T-helper 1 cell treated with Interleukin-12 subunit alpha and Interleukin-12 subunit beta and Interleukin-4 antibody, amounts not matched to agents 30 ng/mL and 1 ng/mL, for 36 hours (primary cell): ENCODE data around the gene RABGAP1. TPM values are rescaled to one million over a fixed set of nuclear protein-coding genes. Genes with fewer than 3 reads are reported as not detected.

Source experiments
- intact Hi-C: fragments of 100-400 bp; cut with micrococcal nuclease; formaldehyde crosslinking; loops from one replicate; pipeline ENCODE4 v1.15.1; 2024
- total RNA-seq: library from RNA; stranded (reverse); gene quantifications from 2 replicates; pipeline ENCODE4 v1.2.3, GENCODE V29; 2022

Gene RABGAP1
- total RNA-seq, 1 donor from 2014 or later = 33.9 TPM

DNA sequence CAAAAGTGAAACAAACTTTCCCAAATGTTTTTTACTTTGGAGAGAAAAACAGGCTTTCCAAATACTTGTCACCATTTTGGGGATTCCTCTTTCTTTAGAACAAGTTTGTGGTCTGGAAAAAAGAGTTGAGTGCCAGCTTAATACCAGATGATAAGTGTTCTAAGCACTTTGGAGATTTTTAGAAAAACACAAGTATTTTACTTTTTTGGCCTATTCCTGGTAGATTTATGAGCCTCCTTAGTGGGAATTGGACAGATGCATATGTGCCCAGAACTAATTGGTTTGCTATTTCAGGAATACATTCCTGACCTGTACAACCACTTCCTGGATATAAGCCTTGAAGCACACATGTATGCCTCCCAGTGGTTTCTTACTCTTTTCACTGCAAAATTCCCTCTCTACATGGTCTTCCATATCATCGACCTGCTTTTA is 133.2 kb downstream of the RABGAP1 start:
- intact Hi-C loops = no loop called here

DNA sequence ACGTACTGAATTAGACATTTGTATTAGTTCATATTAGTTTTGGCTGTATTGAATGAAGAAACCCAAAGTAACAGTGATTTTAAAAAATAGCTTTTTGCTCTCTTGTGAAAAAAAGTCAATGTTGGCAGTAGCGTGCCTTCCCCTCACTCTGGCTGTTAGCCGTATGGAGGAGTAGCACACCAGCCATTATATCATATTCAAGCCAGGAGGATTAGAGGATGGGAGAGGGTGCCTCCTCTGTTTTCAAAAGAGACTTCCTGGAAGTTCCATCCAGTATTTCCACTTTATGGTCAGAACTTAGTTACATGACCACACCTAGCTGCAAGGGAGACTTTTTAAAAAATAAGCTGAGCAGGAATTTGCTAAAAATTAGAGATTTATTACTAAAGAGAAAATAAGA is 133.8 kb downstream of the RABGAP1 start:
- intact Hi-C loops = no loop called here

DNA sequence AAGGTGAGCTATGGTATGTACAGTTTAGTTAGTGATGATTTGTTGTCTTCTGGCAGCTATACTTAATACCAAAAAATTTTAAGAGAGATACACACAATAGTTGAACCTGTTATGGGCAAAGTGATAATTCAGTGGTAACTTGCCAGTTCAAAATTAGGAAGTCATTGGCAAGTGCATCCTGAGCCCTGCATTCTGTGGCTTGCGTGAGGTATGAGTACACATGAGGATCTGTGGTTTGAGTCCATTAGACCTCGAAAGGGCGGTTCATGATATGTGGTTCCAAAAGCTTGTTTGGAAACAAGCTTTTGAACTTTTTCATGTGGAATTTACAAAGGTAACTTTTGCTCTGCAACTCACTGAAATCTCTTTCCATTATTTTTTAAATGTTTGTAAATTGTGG is 139.6 kb downstream of the RABGAP1 start:
- intact Hi-C loops = loop anchor here (5.0 kb wide), 1 partner anchor 187 kb away; the partner anchor contains the start of gene STRBP

DNA sequence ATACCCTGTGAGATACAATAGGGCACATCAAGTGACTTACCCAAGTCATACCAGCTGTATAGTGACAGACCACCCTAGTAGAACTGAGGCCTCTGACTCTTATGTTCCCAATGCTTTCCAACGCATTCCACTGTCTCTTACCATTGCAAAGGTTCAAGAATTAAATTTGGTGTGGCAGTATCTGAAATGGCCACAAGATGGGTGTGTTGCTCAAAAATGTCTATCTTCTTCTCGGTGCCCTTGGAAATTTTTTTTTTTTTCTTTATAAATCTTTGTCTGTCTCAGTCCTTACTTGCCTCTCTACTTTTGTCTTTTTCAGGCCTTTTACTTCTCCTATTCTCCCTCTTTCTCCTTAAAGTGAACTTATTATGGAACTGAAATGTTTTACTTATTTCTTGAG is 141.0 kb downstream of the RABGAP1 start:
- intact Hi-C loops = loop anchor here (1.0 to 5.0 kb wide), 3 partner anchors 143 to 268 kb away; partner anchors contain the start of gene STRBP

DNA sequence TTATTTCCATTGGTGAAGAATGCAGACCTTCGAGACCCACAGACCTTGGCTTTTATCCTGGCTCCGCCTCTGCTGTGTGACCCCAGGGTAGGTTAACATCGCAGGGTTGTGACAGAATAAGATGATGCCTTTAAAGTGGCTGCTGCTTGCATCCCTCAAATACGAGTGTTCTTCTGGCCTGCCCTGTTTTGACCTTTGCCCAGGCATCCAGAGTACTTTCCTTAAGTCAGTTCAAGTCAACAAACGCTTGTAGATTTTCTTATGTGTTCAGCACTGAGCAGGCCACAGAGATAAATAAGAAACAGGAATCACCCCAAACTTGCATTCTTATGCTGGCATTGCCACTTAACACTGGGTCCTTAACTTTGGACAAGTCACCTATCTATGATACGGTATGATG is 142.9 kb downstream of the RABGAP1 start:
- intact Hi-C loops = loop anchor here (5.0 kb wide), 1 partner anchor 184 kb away; the partner anchor contains the start of gene STRBP

DNA sequence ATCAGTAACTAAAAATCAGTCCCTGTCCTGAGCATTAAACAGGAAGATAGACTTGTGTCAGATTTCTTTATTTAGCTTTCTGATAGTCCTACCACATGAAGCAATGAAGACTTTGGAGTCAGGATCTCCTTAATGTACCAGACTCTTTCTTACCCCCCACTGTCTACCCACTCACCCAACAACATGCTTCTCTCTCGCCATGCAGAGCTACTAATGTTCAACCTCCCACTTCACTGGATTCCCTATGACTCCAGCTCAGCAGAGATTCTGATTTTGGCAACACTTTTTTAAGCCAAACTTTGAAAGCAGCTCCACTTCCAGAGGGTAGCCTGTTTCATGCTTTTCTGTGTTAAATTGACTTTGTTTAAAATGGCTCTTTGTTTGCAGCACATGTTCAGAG is 143.4 kb downstream of the RABGAP1 start:
- intact Hi-C loops = loop anchor here (5.0 kb wide), 1 partner anchor 183 kb away; the partner anchor contains the start of gene STRBP

DNA sequence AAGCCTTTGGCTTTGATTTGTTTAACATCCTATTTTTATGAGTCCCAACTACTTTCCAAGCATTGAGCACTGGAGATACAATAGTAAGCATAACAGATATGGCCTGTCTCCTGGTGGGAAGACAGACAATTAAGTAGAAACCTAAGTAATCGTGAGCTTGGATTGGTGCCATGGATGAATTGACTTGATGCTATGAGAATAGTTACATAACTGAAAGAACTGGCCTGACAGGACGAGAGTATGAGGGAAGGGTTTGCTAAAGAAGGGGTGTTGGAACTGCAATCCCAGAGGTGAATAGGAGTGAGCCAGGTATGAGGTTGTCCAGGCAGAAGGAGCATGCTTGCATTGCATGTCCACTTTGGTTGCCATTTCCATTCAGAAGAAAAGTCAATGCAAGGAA is 145.1 kb downstream of the RABGAP1 start:
- intact Hi-C loops = no loop called here

DNA sequence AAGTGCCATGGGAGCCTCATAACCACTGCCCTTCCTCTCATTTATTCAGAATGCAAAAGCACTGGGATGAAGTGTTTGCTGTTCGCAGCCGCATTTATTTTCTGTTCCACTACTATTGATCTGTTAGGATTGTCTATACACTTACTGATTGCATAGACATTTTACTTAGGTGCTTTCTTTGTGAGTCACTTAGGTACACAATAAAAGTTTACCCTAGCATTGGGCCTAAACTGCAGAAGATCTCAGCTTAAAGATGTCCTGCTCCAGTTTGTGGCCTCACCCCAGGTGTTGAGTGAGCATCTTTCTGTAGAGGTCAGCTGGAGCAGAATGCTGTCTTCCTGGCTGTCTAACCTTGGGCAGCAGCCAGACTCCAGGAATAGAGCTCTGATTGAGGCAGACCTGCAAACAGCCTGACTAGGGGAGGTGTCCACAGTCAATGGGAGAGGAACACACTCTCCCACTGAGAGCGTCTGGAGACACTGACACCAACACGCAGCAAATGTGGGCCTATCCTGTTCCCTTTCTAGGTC is 146.6 kb downstream of the RABGAP1 start:
- intact Hi-C loops = no loop called here

DNA sequence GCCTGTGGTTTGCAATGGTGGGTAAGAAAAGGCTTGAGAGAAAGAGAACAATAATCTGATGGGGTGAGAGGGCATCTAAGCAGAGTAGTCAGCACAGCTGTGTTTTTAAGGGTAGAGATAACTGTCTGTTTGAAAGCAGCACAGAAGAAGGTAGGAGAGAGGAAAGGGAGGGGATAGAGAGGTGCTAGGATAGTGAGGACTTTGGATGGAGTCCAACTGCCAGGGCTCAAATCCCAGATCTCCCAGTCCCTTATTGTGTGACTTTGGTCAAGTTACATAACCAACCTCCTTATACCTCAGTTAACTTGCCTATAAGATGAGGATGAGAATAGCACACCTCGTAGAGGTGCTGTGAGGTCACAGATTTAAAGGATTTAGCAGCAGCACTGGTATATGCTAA is 148.2 kb downstream of the RABGAP1 start:
- intact Hi-C loops = no loop called here

DNA sequence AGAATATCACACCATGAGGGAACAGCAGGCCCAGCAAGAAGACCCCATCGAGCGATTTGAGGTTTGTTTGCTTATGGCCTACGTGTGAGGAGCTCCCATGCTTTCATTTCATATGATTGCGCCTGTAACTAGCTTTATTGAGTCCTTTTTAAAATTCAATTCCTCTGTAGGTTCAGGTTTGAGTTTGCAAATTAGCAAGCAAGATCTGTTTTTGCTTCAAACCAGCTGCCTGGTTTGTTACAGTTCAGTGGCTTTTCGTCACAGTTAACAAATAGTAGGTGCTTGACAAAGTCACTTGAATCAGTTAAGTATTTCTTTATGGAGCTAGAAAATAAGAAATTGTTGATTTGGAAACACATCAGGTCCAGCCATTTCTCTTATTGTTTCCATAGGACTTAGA is 149.0 kb downstream of the RABGAP1 start:
- intact Hi-C loops = no loop called here

DNA sequence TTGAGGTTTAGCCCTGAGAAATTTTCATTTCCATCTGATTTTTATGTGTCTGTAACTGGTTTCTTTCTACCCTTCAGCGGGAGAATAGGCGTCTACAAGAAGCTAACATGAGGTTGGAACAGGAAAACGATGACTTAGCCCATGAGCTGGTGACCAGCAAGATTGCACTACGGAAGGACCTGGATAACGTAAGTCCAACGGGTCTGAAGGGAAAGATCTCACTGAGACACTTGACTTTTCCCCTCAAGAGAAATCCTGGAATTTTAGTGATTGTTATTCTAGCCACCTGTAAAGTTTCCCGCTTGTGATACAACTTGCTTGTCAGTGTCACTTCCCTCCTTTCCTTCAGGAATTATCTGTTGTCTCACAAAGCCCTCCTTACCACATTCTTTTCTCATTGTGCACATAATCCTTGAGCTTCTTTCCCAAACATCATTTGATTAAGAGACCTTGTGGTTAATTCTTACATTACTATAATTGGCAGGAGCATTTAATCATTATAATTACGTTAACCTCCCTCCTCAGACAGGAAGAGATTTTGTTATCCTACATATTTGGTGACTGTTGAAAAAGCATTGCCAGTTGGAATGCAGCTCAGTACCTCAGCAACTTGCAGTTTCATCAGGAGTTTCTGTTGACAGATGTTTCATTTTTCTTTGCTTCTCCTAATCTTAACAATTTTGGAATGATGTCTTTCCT is 149.5 kb downstream of the RABGAP1 start:
- intact Hi-C loops = no loop called here

DNA sequence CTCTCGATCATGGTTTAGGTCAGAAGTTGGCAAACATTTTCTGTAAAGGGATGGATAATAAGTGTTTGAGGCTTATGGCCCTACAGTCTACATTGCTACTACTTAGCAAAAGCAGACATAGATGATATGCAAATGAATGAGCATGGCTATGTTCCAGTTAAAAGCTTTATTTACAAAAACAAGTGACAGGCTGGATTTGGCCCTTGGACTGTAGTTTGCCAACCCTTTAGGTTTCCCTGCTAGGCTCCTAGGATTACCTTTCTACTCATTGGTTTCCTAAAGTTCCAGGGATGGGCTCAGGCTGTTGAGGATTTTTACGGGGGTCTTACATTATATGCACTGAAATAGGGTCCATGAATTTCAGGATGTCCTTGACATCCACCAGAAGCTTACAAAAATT is 150.1 kb downstream of the RABGAP1 start:
- intact Hi-C loops = no loop called here

DNA sequence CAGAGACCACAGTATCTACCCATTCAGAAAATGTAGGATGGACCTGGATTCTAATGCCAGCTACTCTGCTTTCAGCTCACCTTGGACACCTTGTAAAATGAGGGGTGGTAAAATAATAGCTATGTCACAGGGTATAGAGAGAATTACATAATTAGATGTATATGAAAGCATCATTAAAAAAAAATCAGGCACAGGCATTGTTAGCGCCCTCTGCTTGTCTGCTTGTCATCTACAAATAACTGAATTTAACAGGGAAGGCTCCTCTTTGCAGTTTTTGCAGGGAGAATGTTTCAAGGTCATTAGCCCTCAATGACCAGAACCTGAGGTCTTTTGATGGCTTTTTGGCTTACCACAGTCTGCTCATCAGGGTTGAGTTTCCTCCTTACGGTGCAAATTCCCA is 150.6 kb downstream of the RABGAP1 start:
- intact Hi-C loops = no loop called here

DNA sequence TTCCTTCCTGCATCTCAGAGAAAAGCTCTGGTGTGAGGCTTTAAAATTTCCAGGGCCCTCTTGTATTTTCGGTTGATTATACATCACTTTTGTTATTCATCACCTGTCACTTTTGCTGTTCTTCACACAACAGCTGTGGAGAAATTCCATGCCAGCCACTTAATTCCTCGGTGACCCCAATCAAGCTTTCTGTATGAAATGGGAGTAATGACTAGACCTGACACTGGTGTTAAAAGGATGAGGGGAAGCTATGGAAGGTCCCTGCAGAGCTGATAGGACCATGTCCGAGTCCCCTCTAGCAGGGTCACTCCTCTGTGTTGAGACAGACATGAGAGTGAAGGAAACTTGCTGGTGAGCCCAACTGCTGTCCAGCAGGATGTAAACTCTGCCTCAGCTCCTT is 152.3 kb downstream of the RABGAP1 start:
- intact Hi-C loops = no loop called here

DNA sequence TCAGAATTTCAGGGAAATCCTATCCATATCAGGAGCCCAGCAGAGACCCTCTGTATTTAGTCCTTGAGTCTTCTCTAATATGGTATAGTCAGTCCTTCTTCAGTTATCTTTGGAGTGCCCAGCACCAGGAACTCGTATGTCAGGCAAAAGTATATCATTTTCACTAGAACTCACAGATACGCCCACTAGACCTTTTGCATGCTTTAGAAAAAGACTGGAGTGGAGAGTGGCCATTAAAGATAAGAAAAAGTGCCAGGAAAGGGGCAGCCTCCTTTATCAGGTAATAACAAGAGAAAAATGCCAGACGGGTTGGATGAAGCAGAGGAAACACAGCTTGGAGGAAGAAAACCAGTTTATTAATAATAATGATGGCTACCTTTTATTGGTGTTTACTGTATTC is 156.2 kb downstream of the RABGAP1 start:
- intact Hi-C loops = no loop called here

DNA sequence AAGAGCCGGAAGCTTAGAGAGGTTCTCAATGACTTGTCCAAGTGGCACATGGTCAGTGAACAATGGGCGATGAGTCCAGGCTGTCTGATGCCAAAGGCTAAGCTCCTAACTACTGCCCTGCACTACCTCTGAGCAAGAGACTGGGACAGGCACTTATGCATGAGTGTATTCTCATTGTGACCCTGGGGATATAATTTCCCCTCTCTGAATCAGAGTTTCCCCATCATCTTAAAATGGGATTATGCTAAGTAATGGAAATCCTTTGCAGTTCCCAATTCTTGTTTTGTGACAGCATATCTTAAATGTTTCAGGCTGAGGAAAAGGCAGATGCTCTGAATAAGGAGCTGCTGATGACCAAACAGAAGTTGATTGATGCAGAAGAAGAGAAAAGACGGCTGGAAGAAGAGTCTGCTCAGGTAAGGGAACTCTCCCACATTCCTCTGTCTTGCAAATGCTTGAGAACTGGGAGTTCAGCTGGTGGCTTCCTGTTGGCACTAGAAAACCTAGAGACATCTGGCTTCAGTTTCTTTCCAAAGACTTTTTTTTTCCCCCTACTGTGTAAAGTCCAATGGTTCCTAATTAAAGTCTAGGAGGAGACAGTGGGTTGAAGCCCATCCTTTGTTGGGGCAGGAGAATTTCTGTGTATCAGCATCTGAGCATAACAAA is 156.7 kb downstream of the RABGAP1 start:
- intact Hi-C loops = no loop called here

DNA sequence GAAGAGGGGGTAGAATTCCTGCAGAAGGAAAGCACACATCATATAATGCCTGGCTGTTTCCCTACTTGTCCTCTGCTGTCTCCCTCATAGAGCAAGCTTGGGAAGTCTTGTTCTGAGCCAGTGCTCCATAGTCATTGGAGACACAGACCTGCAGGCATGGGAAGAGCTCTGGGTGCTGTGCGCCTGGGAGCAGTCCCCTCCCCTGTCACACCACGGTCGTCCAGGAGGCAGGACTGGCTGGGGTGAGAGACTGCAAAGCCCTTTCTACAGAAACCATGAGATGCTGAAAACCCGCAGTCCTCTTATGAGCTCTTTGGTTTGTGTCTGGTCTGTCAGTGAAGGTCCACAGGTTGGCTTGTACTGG is 157.3 kb downstream of the RABGAP1 start:
- intact Hi-C loops = no loop called here

DNA sequence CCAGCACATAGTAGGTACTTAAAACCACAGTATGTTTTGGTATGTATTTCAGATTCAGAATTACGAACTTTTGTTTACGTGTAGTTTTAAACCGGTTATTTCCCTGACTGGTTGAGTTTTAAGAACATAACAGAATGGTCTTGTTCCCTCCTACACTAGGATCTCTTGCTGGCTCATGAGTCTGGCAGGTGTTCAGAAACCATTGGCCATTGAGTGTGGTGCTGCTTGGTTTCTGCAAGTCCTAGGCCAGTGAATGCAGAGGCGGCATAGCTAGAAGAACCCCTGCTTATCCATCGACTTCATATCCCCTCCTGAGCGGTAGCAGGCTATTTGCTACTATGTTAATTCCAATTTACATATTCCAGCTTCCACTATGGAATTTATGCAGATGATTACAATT is 158.2 kb downstream of the RABGAP1 start:
- intact Hi-C loops = no loop called here

DNA sequence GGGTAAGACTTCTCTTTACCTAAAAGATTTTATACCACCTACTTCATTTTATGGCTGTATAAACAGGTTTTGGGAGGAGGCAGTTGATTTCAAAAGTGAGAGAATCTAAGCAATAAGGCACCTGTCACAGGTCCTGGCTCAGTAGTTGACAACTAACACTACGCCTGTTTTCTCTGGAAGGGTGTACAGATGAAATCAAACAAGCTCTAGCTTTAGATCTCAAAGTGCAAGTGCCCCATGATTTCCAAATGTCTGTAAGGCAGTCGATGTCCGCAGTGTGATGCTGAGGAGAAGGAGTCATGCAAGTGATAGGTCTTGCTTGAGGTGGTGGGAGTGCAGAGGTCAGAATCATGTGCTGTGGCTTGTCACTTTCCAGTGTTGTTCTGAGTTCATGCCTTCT is 158.7 kb downstream of the RABGAP1 start:
- intact Hi-C loops = no loop called here

DNA sequence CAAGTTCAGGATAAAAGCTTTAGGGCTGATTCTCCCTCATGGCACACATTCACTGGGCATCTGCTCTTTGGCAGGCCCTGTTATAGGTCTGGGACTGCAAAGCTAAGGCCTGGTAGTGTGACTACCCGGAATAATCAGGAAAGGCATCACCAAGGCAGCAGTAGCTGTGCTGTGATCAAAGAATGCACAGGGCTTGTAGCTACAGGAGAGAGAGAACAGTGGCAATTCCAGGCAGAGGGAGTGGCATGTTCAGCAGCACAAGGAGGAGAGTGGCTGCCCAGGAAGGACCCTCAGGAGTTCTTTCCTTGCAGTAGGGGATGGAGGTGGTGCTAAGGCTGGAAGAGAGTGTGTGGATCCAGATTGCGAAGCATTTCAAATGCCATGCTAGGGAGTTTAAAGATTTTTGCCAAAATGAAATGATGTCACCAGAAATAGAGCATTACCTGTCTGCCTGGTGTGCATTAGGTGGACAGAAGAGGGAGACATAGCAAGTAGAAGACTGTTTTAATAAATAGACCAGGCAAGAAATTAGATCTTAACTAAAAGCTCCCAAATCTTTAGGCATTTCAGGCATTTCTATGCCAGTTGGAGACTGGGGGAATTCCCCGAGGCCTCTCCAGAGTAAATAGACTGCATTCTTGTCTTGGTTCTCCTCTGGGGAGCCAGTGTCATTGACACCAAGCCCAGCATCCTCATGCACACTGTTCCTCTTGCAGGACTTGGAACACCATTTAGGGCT is 161.7 kb downstream of the RABGAP1 start:
- intact Hi-C loops = loop anchor here (1.0 kb wide), 3 partner anchors 123 to 283 kb away; no protein-coding TSS in a partner anchor

DNA sequence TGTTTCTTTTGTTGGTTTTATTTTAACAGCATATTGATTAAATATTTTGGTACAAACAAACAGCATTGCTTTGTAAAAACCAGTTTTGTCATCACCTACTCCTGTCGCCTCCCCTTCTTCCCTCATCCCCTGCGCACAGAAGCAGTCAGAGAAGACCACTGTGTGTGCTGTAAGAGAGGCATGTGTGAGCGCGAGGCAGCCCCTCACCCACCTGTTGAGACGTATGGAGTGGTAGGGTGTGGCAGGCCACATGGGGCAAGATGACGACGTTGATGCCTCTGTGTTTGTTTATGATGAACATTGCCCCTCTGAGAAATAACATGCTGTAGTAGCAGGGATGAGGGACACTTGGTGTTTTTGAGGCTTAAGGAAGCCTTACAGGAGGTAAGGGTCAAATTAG is 164.0 kb downstream of the RABGAP1 start:
- intact Hi-C loops = no loop called here

DNA sequence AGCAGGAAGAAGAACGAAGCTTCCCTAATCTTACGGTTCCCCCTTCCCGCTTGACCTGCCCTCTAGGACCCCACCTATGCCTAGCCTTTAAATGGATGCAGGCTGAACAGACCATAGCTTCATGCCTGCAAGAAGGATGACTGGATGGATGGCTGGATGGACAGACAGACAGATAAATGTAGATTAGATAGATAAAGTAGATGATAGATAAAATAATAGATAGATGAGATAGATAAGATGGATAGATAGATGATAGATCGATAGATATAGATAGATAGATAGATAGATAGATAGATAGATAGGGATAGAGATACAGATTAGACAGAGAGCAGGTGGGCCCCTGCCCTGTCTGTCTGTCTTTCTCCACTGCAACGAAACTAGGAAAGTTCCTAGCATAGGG is 164.7 kb downstream of the RABGAP1 start:
- intact Hi-C loops = no loop called here
